HepG2 (cell line): ENCODE data around the gene MAP1LC3A. TPM values are rescaled to one million over a fixed set of nuclear protein-coding genes. Genes with fewer than 3 reads are reported as not detected.
A peak's percentile ranks its signal among the peaks of the same experiment; 100 is the strongest.

ENCODE experiments used
- CBX1 ChIP-seq: IDR thresholded peaks from one replicate; pipeline ENCODE4 v1.6.1; 2016; ENCODE audit warnings: antibody characterized with exemption, low read depth
- DR1 ChIP-seq: sonication (generic); formaldehyde crosslinking; IDR thresholded peaks from 2 replicates; pipeline ENCODE4 v1.8.0; 2021; ENCODE audit warnings: mild to moderate bottlenecking, missing genetic modification reagents, inconsistent platforms
- GLMP ChIP-seq: sonication (generic); formaldehyde crosslinking; IDR thresholded peaks from 2 replicates; pipeline ENCODE4 v1.9.0; 2021; ENCODE audit warnings: missing genetic modification reagents, mild to moderate bottlenecking, borderline replicate concordance
- HNRNPLL ChIP-seq: fragments of 200-400 bp; formaldehyde crosslinking; IDR thresholded peaks from 2 replicates; pipeline ENCODE4 v1.6.1; 2017; ENCODE audit warnings: mild to moderate bottlenecking, low read depth, low read length; ENCODE audit not compliant: poor library complexity, severe bottlenecking
- MAX ChIP-seq: IDR thresholded peaks from 2 replicates; pipeline ENCODE4 v1.6.1; 2012; ENCODE audit warnings: inconsistent platforms
- MXI1 ChIP-seq: IDR thresholded peaks from 3 replicates; pipeline ENCODE4 v1.6.1; 2012; ENCODE audit warnings: low read depth, low read length, inconsistent platforms, borderline replicate concordance
- SKI ChIP-seq: fragments of 450-650 bp; IDR thresholded peaks from one replicate; pipeline ENCODE4 v1.6.1; 2018; ENCODE audit warnings: mild to moderate bottlenecking; ENCODE audit not compliant: partially characterized antibody
- SP1 ChIP-seq, 2 experiments: fragments of 450-650 bp in 1 of 2; sonication (generic) in 1 of 2; formaldehyde crosslinking in 1 of 2; IDR thresholded peaks; 2 replicates each; pipeline versions ENCODE4 v1.4.0 to v1.6.1; 2016 to 2020; ENCODE audit warnings: missing genetic modification reagents in 1 of 2
- SP140L ChIP-seq: sonication (generic); formaldehyde crosslinking; IDR thresholded peaks from 2 replicates; pipeline ENCODE4 v1.4.0; 2020; ENCODE audit warnings: missing genetic modification reagents, borderline replicate concordance
- SRSF4 ChIP-seq: fragments of 200-400 bp; formaldehyde crosslinking; IDR thresholded peaks from one replicate; pipeline ENCODE4 v1.6.1; 2018; ENCODE audit warnings: mild to moderate bottlenecking, low read depth, low read length, moderate library complexity; ENCODE audit not compliant: poor library complexity, severe bottlenecking
- TCF7L2 ChIP-seq: IDR thresholded peaks from 2 replicates; pipeline ENCODE4 v1.6.1; 2011; ENCODE audit warnings: mild to moderate bottlenecking, low read depth, low read length, moderate library complexity
- TFE3 ChIP-seq: IDR thresholded peaks from 2 replicates; pipeline ENCODE4 v1.6.1; 2016
- THRA ChIP-seq: sonication (generic); formaldehyde crosslinking; IDR thresholded peaks from 2 replicates; pipeline ENCODE4 v1.4.0; 2020; ENCODE audit warnings: missing genetic modification reagents, borderline replicate concordance
- ZBTB49 ChIP-seq: sonication (generic); formaldehyde crosslinking; IDR thresholded peaks from 2 replicates; pipeline ENCODE4 v1.4.0; 2020; ENCODE audit warnings: missing genetic modification reagents, borderline replicate concordance
- ZNF17 ChIP-seq: sonication (generic); formaldehyde crosslinking; IDR thresholded peaks from 2 replicates; pipeline ENCODE4 v1.5.0; 2020; ENCODE audit warnings: mild to moderate bottlenecking, missing genetic modification reagents
- ZNF431 ChIP-seq: sonication (generic); formaldehyde crosslinking; IDR thresholded peaks from 2 replicates; pipeline ENCODE4 v1.9.0; 2022; ENCODE audit warnings: missing genetic modification reagents, low read depth, mild to moderate bottlenecking, borderline replicate concordance
- ZNF562 ChIP-seq: sonication (generic); formaldehyde crosslinking; IDR thresholded peaks from 2 replicates; pipeline ENCODE4 v1.8.0; 2022; ENCODE audit warnings: missing genetic modification reagents, borderline replicate concordance
- ZNF710 ChIP-seq: sonication (generic); formaldehyde crosslinking; IDR thresholded peaks from 2 replicates; pipeline ENCODE4 v1.5.0; 2020; ENCODE audit warnings: mild to moderate bottlenecking, missing genetic modification reagents, borderline replicate concordance
- ZNF891 ChIP-seq: sonication (generic); formaldehyde crosslinking; IDR thresholded peaks from 2 replicates; pipeline ENCODE4 v1.5.0; 2020; ENCODE audit warnings: mild to moderate bottlenecking, missing genetic modification reagents
- polyA plus RNA-seq, 8 experiments: library from polyadenylated mRNA; depleted of rRNA in 3 of 8; stranded (reverse) in 7 of 8; unstranded in 1 of 8; fragments of >200 nt; fragmentation: Illumina TruSeq in 4 of 8; extraction: Trizol in 4 of 8; gene quantifications; 2 replicates each; pipeline versions ENCODE4 v1.2.1 to v1.2.3, GENCODE V29; 2011 to 2016; ENCODE audit warnings: low read depth in 4 of 8, missing spikeins in 1 of 8, mixed read lengths in 1 of 8; ENCODE audit not compliant: insufficient read depth in 1 of 8
- total RNA-seq, 5 experiments: library from RNA; depleted of rRNA; stranded (reverse); fragments of >200 nt; fragmentation: Illumina TruSeq; extraction: Trizol; gene quantifications; 2 replicates each; pipeline ENCODE4 v1.2.3, GENCODE V29; 2016; ENCODE audit warnings: low read depth in 1 of 5

MAP1LC3A gene
- total and polyA plus RNA-seq, 2 of the 13 experiments (the other 11 are each of a cell fraction or from before 2014, with no cell fraction given): not detected

GRCh38 chr20:34522969-34523871 is 35.3 kb upstream of the MAP1LC3A start (continued):
- no peak for TF ChIP-seq GLMP
- no peak for TF ChIP-seq TCF7L2
- TF ChIP-seq ZNF562: no peak
- peak; percentile 27; the same call in 1 of the 2 replicates for TF ChIP-seq TFE3 (CRISPR knock-in tag)
- TF ChIP-seq THRA (CRISPR knock-in tag): no peak
- TF ChIP-seq ZNF891 (CRISPR knock-in tag): peak; percentile 96
- TF ChIP-seq DR1 (CRISPR knock-in tag): no peak
- TF ChIP-seq MAX: peak; percentile 28; the same call in 1 of the 2 replicates
- TF ChIP-seq SP140L (CRISPR knock-in tag): no peak
- no peak for TF ChIP-seq SRSF4
- TF ChIP-seq ZNF710: peak; percentile 64; the same call in 1 of the 2 replicates
- 0 out of 2 replicates have a peak, but pooled peaks have one; percentile 31 for TF ChIP-seq ZNF431 (CRISPR knock-in tag)
- TF ChIP-seq ZBTB49: peak; percentile 69; the same call in 1 of the 2 replicates
- TF ChIP-seq ZNF17 (CRISPR knock-in tag): no peak
- TF ChIP-seq SKI: peak; percentile 87
- TF ChIP-seq CBX1: no peak
- TF ChIP-seq SP1 (IDR thresholded peaks at IDR 0.05): no peak
- TF ChIP-seq SP1 (CRISPR knock-in tag; IDR thresholded peaks at IDR 0.05): no peak
- TF ChIP-seq HNRNPLL: no peak
- peak; percentile 87 for TF ChIP-seq MXI1
